ENCODE results near the gene ARL8A. TPM values are rescaled to one million over a fixed set of nuclear protein-coding genes. Genes with fewer than 3 reads are reported as not detected.

The ARL8A gene
- total RNA-seq, 1 donor from 2014 or later = 56.6 TPM

DNA sequence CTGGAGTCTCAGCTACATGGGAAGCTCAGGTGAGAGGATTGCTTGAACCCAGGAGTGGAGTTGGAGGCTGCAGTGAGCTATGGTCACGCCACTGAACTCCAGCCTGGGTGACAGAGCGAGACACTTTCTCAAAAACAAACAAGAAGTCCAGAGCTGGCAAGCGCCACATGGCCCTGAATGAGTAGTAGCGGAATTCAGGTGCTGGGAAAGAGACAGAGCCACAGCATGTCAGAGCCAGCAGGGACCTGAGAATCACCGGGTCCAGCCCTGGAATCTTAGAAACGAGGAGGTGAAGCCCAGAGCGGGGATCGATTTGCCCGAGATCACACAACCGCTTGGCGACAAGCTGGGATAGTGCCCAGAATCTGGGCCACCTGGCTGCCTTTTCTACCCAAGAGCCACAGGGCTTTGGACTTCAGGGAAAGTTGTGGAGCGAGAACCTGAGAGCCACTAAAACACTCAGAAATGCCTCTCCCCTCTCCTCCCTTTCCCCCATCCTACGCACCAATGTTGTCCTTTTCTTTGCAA lies 9.8 kb downstream of the ARL8A start:
- intact Hi-C loops (cut with micrococcal nuclease) = loop anchor here (1.0 kb wide), 4 partner anchors 9 to 238 kb away; no protein-coding TSS in a partner anchor
- DNase-seq (ENCODE audit: low spot score) = no peak
- no peaks in the 10 kb centered on the region for H3K4me1 Mint-ChIP-seq (ENCODE audit: low read depth)
- H3K27ac Mint-ChIP-seq = no peak overlapping the region
- H3K9me3 Mint-ChIP-seq = no peaks in the 10 kb centered on the region
- H3K27me3 Mint-ChIP-seq (ENCODE audit: insufficient read depth) = no peaks in the 10 kb centered on the region
- no peak overlapping the region for H3K4me3 Mint-ChIP-seq
- peaks cover 10% of the 10 kb centered on the region for H3K36me3 Mint-ChIP-seq (ENCODE audit: low read depth)

DNA sequence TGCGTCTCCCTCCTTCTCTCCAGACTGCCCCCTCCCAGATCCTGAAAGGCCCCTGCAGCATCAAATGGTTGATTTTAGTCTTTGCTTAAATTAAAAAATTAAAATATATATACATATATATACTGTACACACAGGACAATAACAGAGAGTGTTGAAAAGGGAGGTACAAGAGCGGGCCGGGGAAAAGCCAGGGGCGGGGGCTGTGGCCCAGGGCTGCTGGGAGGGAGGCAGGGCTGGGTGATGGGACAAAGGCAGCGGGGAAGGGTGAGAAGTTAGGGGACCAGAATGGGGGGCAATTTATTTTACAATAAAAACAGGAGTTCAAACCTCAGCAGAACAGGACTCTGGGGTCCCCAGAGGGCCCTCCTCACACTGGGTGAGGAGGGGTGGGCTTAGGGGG lies 10.5 kb downstream of the ARL8A start:
- H3K27me3 Mint-ChIP-seq (ENCODE audit: insufficient read depth) = no peaks in the 10 kb centered on the region
- H3K36me3 Mint-ChIP-seq (ENCODE audit: low read depth) = peaks cover 10% of the 10 kb centered on the region
- H3K4me3 Mint-ChIP-seq = no peak overlapping the region
- DNase-seq (ENCODE audit: low spot score) = no peak
- no peaks in the 10 kb centered on the region for H3K9me3 Mint-ChIP-seq
- H3K4me1 Mint-ChIP-seq (ENCODE audit: low read depth) = no peaks in the 10 kb centered on the region
- H3K27ac Mint-ChIP-seq = no peak overlapping the region
- intact Hi-C loops (cut with micrococcal nuclease) = no loop called here

DNA sequence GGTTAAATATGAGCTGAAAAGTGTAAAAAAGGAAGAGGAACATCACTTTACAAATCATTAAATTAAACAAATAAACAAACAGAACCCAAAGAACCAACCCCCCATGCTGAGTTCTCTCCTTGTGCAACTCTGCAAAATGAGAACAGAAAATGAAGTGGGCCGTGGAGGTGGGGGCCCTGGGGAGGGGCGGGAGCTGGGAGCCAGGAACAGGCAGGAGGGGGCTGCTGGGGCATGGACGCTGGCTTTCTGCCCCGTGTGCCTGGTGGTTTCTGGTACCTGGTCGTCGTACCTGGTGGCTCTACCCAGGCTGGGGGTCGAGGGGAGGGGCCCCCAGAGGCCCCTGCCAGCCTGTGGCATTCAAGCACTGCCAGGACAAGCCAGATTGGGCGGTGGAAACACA lies 11.0 kb downstream of the ARL8A start:
- Mint-ChIP-seq H3K27ac (no peak overlapping the region), H3K36me3 (ENCODE audit: low read depth) (peaks cover 8% of the 10 kb centered on the region), H3K4me3 (no peak overlapping the region), H3K27me3 (ENCODE audit: insufficient read depth) (no peaks in the 10 kb centered on the region), H3K4me1 (ENCODE audit: low read depth) (no peaks in the 10 kb centered on the region), H3K9me3 (no peaks in the 10 kb centered on the region)
- intact Hi-C loops (cut with micrococcal nuclease) = no loop called here
- DNase-seq (ENCODE audit: low spot score) = no peak

DNA sequence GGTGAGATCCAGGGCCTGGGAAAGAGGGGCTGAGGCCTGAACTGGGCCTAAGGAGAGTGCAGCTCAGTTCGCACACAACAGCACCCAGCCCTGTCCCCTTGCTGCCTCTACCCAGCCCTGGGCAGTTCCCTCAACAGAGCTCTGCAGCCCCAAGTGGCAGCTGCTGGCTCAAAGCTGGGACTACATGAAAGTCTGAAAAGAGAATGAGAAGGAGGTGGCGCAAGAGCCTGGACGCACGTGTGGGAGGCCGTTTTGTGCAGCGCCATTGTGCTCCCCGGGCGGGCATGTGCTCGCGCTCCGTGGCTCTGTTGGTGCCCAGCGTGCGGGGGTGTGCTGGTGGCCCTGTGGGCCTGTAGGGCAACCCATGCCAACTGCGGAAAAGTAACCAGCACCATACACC lies 11.5 kb downstream of the ARL8A start:
- H3K27me3 Mint-ChIP-seq (ENCODE audit: insufficient read depth) = no peaks in the 10 kb centered on the region
- no peak overlapping the region for H3K27ac Mint-ChIP-seq
- intact Hi-C loops (cut with micrococcal nuclease) = no loop called here
- H3K9me3 Mint-ChIP-seq = no peaks in the 10 kb centered on the region
- no peak for DNase-seq (ENCODE audit: low spot score)
- H3K4me3 Mint-ChIP-seq = no peak overlapping the region
- peaks cover 5% of the 10 kb centered on the region for H3K36me3 Mint-ChIP-seq (ENCODE audit: low read depth)
- no peaks in the 10 kb centered on the region for H3K4me1 Mint-ChIP-seq (ENCODE audit: low read depth)

DNA sequence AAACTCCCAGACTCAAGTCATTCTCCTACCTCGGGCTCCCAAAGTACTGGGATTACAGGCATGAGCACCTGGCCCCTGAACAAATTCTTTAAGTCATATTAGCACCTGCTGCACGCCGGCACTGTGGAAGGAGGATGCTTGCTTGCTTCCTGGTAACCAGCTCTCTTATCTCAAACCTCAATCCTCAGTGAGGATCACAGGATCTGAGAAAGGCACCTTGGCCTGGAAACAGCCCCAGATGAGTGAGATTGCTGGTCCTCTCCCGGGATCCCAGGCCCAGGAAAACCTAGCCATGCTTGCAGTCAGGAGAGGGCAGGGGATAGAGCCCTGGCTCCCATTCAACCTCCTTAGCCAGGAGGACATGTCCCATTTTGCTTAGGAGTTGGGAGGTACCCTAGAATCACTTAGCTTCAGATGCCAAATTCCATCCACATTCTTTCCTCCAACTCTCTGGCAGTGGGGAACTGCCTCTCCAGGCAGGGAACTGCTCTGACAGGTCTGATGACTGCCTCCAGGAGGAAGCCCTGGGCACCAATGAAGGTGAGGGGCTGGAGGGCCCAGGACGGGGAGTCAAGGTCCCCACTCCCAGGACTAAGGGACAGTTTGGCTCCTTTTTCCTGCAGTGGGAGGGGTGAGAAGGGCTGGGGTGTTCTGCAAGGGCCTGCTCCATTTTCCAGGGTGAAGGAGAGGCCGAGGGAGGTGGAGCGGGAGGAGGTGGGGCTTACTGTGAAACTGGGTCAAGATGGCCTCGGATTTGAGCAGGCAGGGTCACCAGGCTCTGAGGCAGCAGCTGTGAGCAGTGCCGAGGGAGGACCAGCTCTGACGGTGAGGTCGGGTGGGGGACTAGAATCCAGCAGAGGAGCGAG lies 12.3 kb downstream of the ARL8A start:
- Mint-ChIP-seq H3K4me1 (ENCODE audit: low read depth) (no peaks in the 10 kb centered on the region), H3K27me3 (ENCODE audit: insufficient read depth) (peaks cover under 1% of the 10 kb centered on the region), H3K9me3 (no peaks in the 10 kb centered on the region), H3K4me3 (no peak overlapping the region), H3K27ac (no peak overlapping the region), H3K36me3 (ENCODE audit: low read depth) (peaks cover 5% of the 10 kb centered on the region)
- DNase-seq (ENCODE audit: low spot score) = no peak
- intact Hi-C loops (cut with micrococcal nuclease) = no loop called here

DNA sequence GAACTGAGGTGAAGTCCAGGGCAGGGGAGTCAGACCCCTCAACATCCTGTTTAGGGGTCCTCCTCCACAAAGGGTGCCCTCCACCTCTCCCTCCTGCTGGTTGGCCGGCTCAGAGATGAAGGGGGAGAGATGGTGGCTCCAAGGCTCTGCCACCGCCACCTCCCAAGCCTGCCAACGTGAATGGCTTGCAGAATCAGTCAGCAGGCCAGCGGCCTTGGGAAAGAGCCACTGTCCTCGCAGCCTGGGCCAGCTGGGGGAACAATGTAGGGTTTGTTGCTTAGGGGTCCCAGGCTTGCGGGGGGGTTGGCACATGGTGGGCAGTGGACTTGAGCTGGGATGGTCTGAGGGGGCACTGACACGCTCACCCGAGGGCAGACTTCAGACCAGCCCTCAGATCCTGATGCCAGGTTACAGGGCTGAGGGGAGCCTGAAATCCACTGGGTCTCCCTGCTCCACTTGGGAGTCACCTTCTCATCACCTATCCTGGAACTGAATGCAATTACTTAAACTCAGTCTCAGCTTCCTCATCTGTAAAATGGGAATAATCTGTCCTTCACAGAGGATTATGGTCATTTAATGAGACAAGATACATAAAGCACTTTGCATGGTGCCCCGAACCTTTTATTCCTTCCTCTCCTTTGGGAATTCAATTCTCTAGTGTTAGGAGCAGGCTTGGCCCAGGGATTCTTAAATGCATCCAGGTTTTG lies 13.6 kb downstream of the ARL8A start:
- H3K4me1 Mint-ChIP-seq (ENCODE audit: low read depth) = no peaks in the 10 kb centered on the region
- H3K9me3 Mint-ChIP-seq = no peaks in the 10 kb centered on the region
- no peak overlapping the region for H3K4me3 Mint-ChIP-seq
- peaks cover 2% of the 10 kb centered on the region for H3K27me3 Mint-ChIP-seq (ENCODE audit: insufficient read depth)
- no peak for DNase-seq (ENCODE audit: low spot score)
- peaks cover 5% of the 10 kb centered on the region for H3K36me3 Mint-ChIP-seq (ENCODE audit: low read depth)
- intact Hi-C loops (cut with micrococcal nuclease) = no loop called here
- H3K27ac Mint-ChIP-seq = no peak overlapping the region

DNA sequence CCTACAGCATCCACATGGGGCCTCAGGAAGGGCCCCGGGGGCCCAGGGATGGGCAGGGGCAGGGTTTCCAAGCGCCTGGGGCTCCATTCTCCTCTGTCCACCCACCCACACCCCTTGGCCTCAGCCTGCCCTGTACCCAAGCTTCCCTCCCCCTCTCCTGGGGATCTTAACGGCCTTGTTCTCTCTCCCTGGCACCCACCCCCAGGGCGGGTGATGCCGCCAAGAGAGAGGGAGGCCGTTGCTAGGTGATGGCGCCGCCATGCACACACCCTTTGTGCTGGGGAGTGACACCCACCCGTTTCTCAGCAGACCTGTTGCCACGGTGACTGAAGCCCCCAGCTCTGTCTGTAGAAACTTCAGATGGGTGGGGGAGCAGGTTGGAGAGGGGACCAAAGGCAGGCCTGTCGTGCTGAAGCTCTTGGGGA lies 14.2 kb downstream of the ARL8A start:
- peaks cover 3% of the 10 kb centered on the region for H3K27me3 Mint-ChIP-seq (ENCODE audit: insufficient read depth)
- H3K4me1 Mint-ChIP-seq (ENCODE audit: low read depth) = no peaks in the 10 kb centered on the region
- no peaks in the 10 kb centered on the region for H3K9me3 Mint-ChIP-seq
- intact Hi-C loops (cut with micrococcal nuclease) = no loop called here
- no peak overlapping the region for H3K27ac Mint-ChIP-seq
- no peak for DNase-seq (ENCODE audit: low spot score)
- H3K36me3 Mint-ChIP-seq (ENCODE audit: low read depth) = peaks cover 5% of the 10 kb centered on the region
- no peak overlapping the region for H3K4me3 Mint-ChIP-seq

DNA sequence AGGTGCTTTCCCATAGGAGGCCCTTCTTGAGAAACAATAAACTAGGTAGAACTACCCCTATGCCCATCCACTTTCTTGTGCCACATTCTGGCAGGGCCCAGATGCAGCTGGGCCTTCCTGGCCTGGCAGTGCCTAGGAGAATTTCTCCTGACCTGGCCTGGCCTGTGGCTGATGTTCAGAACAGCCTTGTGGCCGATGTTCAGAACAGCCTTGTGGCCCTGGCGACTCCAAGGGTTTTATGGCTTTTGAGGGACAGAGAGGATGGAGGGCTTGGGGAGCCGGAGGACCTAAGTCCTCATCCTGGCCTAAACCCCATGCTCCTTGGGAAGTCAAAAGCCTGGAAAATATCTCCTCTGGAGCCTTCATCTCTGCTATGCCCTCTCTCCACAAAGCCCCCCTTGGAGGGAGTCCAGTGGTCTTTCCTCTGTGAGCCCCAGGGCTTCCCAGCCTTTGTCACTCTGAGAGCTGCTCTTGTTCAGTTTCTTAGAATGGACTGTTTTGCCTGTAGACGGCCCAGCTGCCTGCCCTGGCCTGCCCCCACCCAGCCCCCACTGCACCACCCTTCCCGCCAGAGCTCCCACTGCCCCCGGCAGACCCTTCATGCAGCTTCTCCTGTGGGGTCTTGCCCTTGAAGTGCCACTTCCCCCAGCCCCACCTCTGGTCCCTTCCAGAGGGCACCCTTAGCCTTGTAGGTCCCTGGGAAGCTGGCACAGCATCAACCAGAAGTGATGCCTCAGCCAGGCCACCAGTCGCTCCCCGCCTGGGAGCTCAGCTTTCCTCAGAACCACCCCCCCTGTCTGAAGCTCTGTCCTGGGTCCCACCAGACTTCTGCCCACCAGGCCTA lies 14.9 kb downstream of the ARL8A start:
- Mint-ChIP-seq H3K27me3 (ENCODE audit: insufficient read depth) (peaks cover 6% of the 10 kb centered on the region), H3K9me3 (no peaks in the 10 kb centered on the region), H3K4me3 (no peak overlapping the region), H3K4me1 (ENCODE audit: low read depth) (no peaks in the 10 kb centered on the region), H3K27ac (no peak overlapping the region), H3K36me3 (ENCODE audit: low read depth) (peaks cover 3% of the 10 kb centered on the region)
- DNase-seq (ENCODE audit: low spot score) = no peak
- intact Hi-C loops (cut with micrococcal nuclease) = no loop called here

DNA sequence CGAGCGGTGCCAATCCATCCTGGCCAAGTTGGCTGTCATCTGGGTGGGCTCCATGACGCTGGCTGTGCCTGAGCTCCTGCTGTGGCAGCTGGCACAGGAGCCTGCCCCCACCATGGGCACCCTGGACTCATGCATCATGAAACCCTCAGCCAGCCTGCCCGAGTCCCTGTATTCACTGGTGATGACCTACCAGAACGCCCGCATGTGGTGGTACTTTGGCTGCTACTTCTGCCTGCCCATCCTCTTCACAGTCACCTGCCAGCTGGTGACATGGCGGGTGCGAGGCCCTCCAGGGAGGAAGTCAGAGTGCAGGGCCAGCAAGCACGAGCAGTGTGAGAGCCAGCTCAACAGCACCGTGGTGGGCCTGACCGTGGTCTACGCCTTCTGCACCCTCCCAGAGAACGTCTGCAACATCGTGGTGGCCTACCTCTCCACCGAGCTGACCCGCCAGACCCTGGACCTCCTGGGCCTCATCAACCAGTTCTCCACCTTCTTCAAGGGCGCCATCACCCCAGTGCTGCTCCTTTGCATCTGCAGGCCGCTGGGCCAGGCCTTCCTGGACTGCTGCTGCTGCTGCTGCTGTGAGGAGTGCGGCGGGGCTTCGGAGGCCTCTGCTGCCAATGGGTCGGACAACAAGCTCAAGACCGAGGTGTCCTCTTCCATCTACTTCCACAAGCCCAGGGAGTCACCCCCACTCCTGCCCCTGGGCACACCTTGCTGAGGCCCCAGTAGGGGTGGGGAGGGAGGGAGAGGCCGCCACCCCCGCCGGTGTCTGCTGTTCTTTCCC lies 16.5 kb downstream of the ARL8A start:
- no peak overlapping the region for H3K27ac Mint-ChIP-seq
- H3K36me3 Mint-ChIP-seq (ENCODE audit: low read depth) = no peaks in the 10 kb centered on the region
- peaks cover 8% of the 10 kb centered on the region for H3K27me3 Mint-ChIP-seq (ENCODE audit: insufficient read depth)
- H3K9me3 Mint-ChIP-seq = no peaks in the 10 kb centered on the region
- H3K4me1 Mint-ChIP-seq (ENCODE audit: low read depth) = no peaks in the 10 kb centered on the region
- no peak for DNase-seq (ENCODE audit: low spot score)
- intact Hi-C loops (cut with micrococcal nuclease) = no loop called here
- H3K4me3 Mint-ChIP-seq = no peak overlapping the region

DNA sequence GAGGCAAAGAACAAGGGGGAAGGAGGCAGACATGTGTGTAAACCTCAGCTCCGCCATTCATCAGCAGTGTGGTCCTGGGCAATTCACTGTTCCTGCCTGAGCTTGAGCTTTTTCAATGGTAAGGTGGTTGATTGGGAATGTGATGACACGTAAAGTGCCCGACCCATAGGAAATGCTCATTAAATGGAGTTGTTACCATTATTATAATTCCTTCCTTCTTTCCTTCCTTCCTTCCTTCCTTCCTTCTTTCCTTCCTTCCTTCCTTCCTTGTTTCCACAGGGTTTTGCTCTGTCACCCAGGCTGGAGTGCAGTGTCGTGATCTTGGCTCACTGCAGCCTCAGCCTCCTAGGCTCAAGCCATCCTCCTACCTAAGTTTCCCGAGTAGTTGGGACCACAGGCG lies 17.5 kb downstream of the ARL8A start:
- intact Hi-C loops (cut with micrococcal nuclease) = no loop called here
- Mint-ChIP-seq H3K27ac (no peak overlapping the region), H3K9me3 (no peaks in the 10 kb centered on the region), H3K4me1 (ENCODE audit: low read depth) (no peaks in the 10 kb centered on the region), H3K36me3 (ENCODE audit: low read depth) (no peaks in the 10 kb centered on the region), H3K27me3 (ENCODE audit: insufficient read depth) (peaks cover 8% of the 10 kb centered on the region), H3K4me3 (no peak overlapping the region)
- DNase-seq (ENCODE audit: low spot score) = no peak

DNA sequence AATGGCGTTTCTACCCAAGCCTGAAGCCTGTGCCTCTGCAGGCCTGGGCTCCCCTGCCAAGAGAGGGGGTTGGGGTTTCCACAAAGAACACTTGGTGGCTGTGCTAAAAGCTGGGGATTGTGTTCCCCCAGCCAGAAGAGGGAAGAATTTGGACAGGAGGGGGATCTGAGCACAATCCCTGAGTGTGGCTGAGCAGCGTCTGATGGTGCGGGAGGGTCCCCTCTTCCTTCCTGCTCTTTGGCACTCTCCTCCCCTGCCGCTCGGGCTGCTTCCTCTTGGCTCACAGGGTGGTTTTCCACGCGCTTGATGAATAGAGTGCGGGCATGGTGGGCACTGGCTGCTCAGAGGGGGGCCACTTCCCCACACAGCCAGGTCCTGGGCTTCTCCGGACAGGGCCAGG lies 18.1 kb downstream of the ARL8A start:
- H3K4me1 Mint-ChIP-seq (ENCODE audit: low read depth) = no peaks in the 10 kb centered on the region
- H3K27me3 Mint-ChIP-seq (ENCODE audit: insufficient read depth) = peaks cover 8% of the 10 kb centered on the region
- no peak overlapping the region for H3K27ac Mint-ChIP-seq
- no peak for DNase-seq (ENCODE audit: low spot score)
- H3K4me3 Mint-ChIP-seq = no peak overlapping the region
- intact Hi-C loops (cut with micrococcal nuclease) = no loop called here
- H3K9me3 Mint-ChIP-seq = no peaks in the 10 kb centered on the region
- no peaks in the 10 kb centered on the region for H3K36me3 Mint-ChIP-seq (ENCODE audit: low read depth)

DNA sequence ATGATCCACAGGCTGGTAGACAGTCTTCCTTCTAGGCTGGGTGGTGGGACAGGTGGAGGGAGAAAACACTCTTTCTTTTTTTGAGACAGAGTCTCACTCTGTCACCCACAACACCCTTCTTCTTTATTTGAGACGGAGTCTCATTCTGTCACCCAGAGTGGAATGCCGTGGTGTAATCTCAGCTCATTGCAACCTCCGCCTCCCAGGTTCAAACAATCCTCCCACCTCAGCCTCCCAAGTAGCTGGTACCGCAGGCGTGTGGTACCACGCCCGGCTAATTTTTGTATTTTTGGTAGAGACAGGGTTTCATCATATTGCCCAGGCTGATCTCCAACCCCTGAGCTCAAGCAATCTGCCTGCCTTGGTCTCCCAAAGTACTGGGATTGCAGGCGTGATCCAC lies 18.9 kb downstream of the ARL8A start:
- Mint-ChIP-seq H3K4me3 (no peak overlapping the region), H3K27me3 (ENCODE audit: insufficient read depth) (peaks cover 8% of the 10 kb centered on the region), H3K4me1 (ENCODE audit: low read depth) (no peaks in the 10 kb centered on the region), H3K27ac (no peak overlapping the region), H3K9me3 (no peaks in the 10 kb centered on the region), H3K36me3 (ENCODE audit: low read depth) (no peaks in the 10 kb centered on the region)
- no peak for DNase-seq (ENCODE audit: low spot score)
- intact Hi-C loops (cut with micrococcal nuclease) = no loop called here
